Inflammatory macrophage (primary cell): ENCODE results near the gene ATP2A3.

Source experiments
- DNase-seq, 2 donors: peaks; one replicate each; pipeline ENCODE4 v3.0.0-alpha.2; 2020 to 2022

Gene ATP2A3

GRCh38 chr17:3972281-3972731, 8.1 kb upstream of the ATP2A3 start:
- DNase-seq, result peak in 1 of 2 donors; percentile 23

GRCh38 chr17:3970668-3971067, 6.4 kb upstream of the ATP2A3 start:
- no peak for DNase-seq

- DNase-seq, result no peak
These were observed 5.7 kb upstream of the ATP2A3 start for GRCh38 chr17:3969963-3970362.

GRCh38 chr17:3968886-3969524, 4.8 kb upstream of the ATP2A3 start:
- no peak for DNase-seq

- DNase-seq, result no peak
These were observed 3.8 kb upstream of the ATP2A3 start for GRCh38 chr17:3968015-3968414.

GRCh38 chr17:3966720-3967363, 2.6 kb upstream of the ATP2A3 start:
- no peak for DNase-seq

GRCh38 chr17:3965118-3965800, 1.0 kb upstream of the ATP2A3 start:
- peak; percentile 73 to 82 for DNase-seq

GRCh38 chr17:3963237-3964201, 718 bp downstream of the ATP2A3 start:
- peak in 1 of 2 donors; percentile 36 for DNase-seq

GRCh38 chr17:3962965-3963236, 1.3 kb downstream of the ATP2A3 start:
- DNase-seq, result no peak

- no peak for DNase-seq
These were observed 1.8 kb downstream of the ATP2A3 start for GRCh38 chr17:3962217-3962964.

GRCh38 chr17:3961564-3962047, 2.6 kb downstream of the ATP2A3 start:
- DNase-seq, result peak in 1 of 2 donors; percentile 29

- peak; percentile 98 for DNase-seq
These were observed 3.5 kb downstream of the ATP2A3 start for GRCh38 chr17:3960764-3961163.

- no peak for DNase-seq
These were observed 4.2 kb downstream of the ATP2A3 start for GRCh38 chr17:3959921-3960601.

- DNase-seq, result no peak
These were observed 4.8 kb downstream of the ATP2A3 start for GRCh38 chr17:3959295-3959899.

GRCh38 chr17:3957735-3958599, 6.3 kb downstream of the ATP2A3 start:
- no peak for DNase-seq

- no peak for DNase-seq
These were observed 7.3 kb downstream of the ATP2A3 start for GRCh38 chr17:3956983-3957382.

- peak in 1 of 2 donors; percentile 22 for DNase-seq
These were observed 7.8 kb downstream of the ATP2A3 start for GRCh38 chr17:3956327-3956957.

- peak; percentile 25 to 53 for DNase-seq
These were observed 8.6 kb downstream of the ATP2A3 start for GRCh38 chr17:3955673-3955988.

GRCh38 chr17:3954976-3955672, 9.1 kb downstream of the ATP2A3 start:
- DNase-seq, result no peak
